DMS153 treated with DMSO at 0.1 percent for 48 hours (cell line): ENCODE results near the gene DPY30.

Experiments used
- DNase-seq: peaks from one replicate; lab custom pipeline; 2025; ENCODE audit not compliant: unreplicated experiment; lab: John Stamatoyannopoulos, UW

Gene DPY30

DNA sequence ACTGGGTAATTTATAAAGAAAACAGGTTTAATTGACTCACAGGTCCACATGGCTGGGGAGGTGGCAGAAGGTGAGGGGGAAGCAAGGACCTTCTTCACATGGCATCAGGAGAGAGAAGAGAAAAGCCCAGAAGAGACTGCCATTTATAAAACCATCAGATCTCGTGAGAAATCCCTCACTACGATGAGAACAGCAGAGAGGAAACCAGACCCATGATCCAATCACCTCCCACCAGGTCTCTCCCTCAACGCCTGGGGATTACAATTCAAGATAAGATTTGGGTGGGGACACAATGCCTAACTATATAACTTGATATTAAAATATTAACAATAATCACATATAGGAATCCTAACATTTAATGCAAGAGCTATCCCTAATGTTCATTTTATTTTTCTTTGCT lies 60.6 kb downstream of the DPY30 start:
- DNase-seq = no peak

DNA sequence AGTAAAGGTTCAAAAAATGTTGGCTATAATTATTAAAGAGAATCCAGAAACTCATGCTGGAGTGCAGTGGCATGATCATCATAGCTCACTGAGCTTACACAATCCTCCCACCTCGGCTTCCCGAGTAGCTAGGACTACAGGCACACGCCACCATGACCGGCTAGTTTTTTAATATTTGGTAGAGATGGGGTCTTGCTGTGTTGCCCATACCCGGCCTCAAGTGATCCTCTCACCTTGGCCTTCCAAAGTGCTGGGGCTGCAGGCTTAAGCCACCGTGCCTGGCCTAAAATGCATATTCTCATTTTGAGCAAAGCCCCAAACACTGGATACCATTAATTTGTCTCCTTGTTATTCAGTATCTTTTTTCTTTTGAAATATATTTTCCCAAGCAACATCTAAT lies 61.2 kb downstream of the DPY30 start:
- no peak for DNase-seq
